NCI-H226 (cell line): Measurements from ENCODE around the gene MAP3K5.
"Not testable (repeated sequence)": the region's sequence is repeated elsewhere in the genome, so short reads cannot be mapped to it uniquely, and the experiment has no call there.

Experiments
- DNase-seq: peaks from one replicate; pipeline ENCODE4 v3.0.0-alpha.2; 2015

MAP3K5 gene

GRCh38 chr6:136790411-136791295, 1.6 kb downstream of the MAP3K5 start:
- DNase-seq: no peak

- not testable (repeated sequence) for DNase-seq
These were observed 2.8 kb downstream of the MAP3K5 start for GRCh38 chr6:136789440-136789839.

- peak; percentile 39 for DNase-seq
These were observed 4.0 kb downstream of the MAP3K5 start for GRCh38 chr6:136788069-136788902.

- no peak for DNase-seq
These were observed 4.6 kb downstream of the MAP3K5 start for GRCh38 chr6:136787726-136788068.

- no peak for DNase-seq
These were observed 5.6 kb downstream of the MAP3K5 start for GRCh38 chr6:136786658-136787057.

GRCh38 chr6:136784910-136785746, 7.1 kb downstream of the MAP3K5 start:
- no peak for DNase-seq

GRCh38 chr6:136784271-136784664, 8.0 kb downstream of the MAP3K5 start:
- no peak for DNase-seq

GRCh38 chr6:136783495-136784270, 8.6 kb downstream of the MAP3K5 start:
- DNase-seq: no peak

GRCh38 chr6:136783021-136783420, 9.3 kb downstream of the MAP3K5 start:
- DNase-seq: no peak

- DNase-seq: peak; percentile 59
These were observed 10.1 kb downstream of the MAP3K5 start for GRCh38 chr6:136782021-136782770.

GRCh38 chr6:136780972-136781371, 11.3 kb downstream of the MAP3K5 start:
- DNase-seq: no peak

- DNase-seq: no peak
These were observed 12.6 kb downstream of the MAP3K5 start for GRCh38 chr6:136779682-136780081.

- DNase-seq: no peak
These were observed 14.6 kb downstream of the MAP3K5 start for GRCh38 chr6:136777651-136778050.

GRCh38 chr6:136775548-136775947, 16.7 kb downstream of the MAP3K5 start:
- no peak for DNase-seq

GRCh38 chr6:136775081-136775480, 17.2 kb downstream of the MAP3K5 start:
- DNase-seq: no peak

GRCh38 chr6:136774228-136775041, 17.8 kb downstream of the MAP3K5 start:
- peak; percentile 53 for DNase-seq

- DNase-seq: no peak
These were observed 18.8 kb downstream of the MAP3K5 start for GRCh38 chr6:136773473-136773796.

- DNase-seq: peak; percentile 31
These were observed 19.4 kb downstream of the MAP3K5 start for GRCh38 chr6:136772685-136773472.

- DNase-seq: no peak
These were observed 21.0 kb downstream of the MAP3K5 start for GRCh38 chr6:136771306-136771705.

GRCh38 chr6:136769759-136770158, 22.5 kb downstream of the MAP3K5 start:
- no peak for DNase-seq
